T follicular helper cell (primary cell): Measurements from ENCODE around the gene SHC1.
A peak's percentile ranks its signal among the peaks of the same experiment; 100 is the strongest.

Experiments
- DNase-seq: peaks from one replicate; pipeline ENCODE4 v3.0.0-alpha.2; 2020; ENCODE audit warnings: low read depth

SHC1 gene

GRCh38 chr1:155008015-155008941 is 37.7 kb upstream of the SHC1 start:
- DNase-seq: no peak

GRCh38 chr1:155007251-155007828 is 36.8 kb upstream of the SHC1 start:
- DNase-seq: no peak

DNA sequence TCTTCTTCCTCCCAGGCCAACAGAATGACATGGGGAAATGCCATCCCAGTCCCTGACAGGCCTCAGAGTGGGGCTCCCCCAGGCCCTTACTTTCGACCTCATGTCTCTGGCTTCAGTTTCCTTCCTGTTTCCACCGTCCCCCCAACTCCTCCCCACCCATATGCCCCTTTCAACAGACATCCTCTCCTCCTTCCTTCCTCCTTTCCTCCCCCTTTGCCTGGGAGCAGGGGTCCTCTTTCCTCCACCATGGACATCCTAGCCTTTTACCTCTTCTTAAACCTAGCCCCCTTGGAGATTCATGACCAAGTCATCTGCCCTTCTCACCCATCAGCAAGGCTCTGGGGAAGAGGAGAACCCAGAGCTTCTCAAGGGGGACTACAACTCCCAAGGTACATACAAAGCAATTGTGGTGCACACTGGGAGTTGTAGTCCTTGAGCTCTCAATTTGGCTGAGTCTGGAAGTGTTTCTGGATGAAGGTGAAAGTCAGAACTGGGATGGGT is 36.1 kb upstream of the SHC1 start:
- DNase-seq: no peak

DNA sequence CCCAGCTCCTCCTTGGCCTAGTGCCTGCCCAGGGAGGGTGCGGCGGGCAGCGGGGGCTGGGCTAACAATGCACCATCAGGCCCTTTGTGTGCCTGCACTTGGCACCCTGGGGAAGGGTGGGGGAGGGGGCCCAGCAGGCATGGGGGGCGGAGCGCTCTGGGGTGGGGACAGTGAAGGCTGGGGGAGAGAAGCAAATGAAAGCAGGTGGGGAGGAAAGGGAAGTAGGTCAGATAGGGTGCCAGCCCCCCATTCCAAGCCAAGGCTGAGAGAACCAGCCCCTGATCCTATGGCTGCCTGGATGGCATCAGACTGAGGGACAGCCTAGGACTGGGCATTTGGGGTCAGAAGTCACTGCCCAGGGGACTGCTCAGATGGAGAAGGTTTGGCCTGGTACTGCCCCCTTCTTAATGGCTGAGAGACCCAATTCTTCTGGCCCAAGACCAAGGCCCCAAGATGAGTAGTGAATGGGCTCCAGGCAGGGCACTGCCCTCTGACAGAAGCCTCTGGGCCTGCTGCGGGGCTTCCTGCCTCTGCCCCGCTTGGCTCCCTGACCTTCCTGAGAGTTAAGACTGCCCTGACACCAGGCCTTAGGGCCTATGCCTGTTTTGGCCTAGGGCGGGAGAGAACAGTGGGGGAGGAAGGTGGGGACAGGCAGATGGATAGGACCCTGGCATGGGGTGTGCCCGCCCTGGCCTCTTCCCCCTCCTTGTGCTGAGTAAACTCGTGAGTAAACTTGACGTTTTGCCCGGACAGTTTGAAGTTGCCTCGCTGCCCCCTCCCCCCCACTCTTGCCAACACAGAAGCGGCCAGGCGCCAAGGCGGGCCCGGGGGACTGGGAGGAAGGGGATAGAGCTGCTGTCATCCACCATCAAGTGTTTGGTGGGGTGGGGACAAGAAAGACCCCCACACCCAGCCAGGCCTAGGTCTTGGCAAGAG is 34.8 kb upstream of the SHC1 start:
- no peak for DNase-seq

GRCh38 chr1:155004352-155005075 is 34.0 kb upstream of the SHC1 start:
- no peak for DNase-seq

- no peak for DNase-seq
These were observed 33.3 kb upstream of the SHC1 start for GRCh38 chr1:155003766-155004351.

GRCh38 chr1:155003227-155003765 is 32.7 kb upstream of the SHC1 start:
- DNase-seq: no peak

DNA sequence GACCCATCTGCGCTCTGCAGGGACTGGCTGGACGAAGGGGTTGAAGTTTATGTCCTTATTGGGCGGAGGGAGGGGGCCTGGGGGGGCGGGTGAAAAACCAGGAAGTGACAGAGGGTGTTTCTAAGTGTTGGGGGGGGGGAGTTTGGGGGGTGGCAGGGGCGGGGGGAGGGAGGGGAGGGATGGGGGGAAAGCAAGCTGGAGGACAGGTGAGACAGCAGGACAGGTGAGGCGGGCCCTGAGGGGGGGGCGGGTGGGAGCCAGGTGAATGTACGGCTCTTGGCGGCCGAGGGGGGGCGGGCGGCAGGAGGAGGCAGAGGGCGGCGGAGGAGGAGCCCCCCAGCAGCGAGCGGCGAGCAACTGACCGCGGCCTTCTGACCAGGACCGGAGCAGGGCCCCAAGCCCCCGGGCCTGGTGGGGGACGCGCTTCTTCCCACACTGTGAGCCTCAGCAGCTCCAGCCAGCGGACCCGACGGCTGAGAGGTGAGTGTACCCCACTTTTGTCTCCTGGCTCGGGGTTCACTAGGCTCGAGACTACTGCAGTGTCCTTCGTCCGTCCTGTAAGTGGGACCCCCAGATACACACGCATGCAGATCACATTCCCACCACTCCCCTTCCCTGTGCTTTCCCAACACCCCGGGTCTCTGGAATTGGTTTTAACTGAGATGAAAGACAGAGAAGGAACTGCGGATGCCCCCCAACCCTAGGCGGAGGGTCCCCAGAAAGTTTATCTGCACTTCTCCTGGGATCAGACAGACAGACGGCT is 32.1 kb upstream of the SHC1 start, which contains the start of gene ZBTB7B:
TSS of gene ZBTB7B (plus strand) at position 339 of the 763 bp plus-strand sequence. CDS start 11,859 bp downstream, outside the sequence.
- no peak for DNase-seq

DNA sequence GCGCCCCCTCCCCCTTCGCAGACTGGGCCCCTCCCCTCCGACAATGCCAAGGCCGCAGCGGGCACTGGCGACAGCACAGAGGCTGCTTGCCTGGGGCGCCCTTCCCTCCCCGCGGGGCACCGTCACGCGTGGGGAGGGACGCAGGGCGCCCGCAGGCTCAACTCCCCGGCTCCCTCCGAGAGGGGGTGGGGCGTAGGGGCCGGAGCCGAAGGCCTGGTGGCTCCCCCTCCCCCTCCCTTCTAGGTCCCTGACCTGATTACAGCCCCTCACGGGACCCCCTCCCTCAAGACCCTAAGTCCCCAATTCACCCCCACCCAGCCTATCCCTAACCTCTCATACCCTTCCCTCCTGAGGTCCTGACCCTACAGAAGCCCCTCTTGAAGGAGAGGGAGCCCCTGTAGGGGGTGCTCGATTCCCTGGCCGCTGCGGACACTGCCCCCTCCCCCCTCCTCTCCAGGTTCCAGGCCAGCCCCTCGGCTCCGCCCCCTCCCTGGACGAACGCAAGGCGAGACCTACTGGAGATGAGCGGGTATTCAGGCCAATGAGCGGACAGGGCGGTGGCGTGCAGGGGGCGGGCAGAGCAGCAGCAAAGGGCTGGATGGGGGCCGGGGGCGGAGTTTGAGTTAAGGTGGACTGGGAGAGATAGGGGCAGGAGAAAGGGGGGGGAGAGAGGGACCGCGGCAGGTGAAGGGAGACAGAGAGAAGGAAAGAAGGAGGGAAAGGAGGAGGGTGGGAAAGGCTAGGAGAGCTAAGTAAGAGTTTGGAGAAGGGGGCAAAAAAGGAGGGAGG is 31.3 kb upstream of the SHC1 start:
- peak; percentile 96 for DNase-seq

DNA sequence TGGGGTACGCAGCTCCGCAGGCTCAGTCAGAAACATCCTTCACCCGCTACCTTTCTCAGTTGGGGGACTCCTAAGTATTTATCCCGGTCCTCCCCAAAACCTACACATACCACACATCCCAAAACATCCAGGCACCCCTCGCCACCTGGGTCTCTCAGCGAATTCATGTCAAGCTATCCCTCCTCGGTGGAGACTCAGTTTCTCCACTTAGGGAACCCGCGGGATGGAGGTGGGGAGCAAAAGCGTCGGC is 30.8 kb upstream of the SHC1 start:
- DNase-seq: no peak

DNA sequence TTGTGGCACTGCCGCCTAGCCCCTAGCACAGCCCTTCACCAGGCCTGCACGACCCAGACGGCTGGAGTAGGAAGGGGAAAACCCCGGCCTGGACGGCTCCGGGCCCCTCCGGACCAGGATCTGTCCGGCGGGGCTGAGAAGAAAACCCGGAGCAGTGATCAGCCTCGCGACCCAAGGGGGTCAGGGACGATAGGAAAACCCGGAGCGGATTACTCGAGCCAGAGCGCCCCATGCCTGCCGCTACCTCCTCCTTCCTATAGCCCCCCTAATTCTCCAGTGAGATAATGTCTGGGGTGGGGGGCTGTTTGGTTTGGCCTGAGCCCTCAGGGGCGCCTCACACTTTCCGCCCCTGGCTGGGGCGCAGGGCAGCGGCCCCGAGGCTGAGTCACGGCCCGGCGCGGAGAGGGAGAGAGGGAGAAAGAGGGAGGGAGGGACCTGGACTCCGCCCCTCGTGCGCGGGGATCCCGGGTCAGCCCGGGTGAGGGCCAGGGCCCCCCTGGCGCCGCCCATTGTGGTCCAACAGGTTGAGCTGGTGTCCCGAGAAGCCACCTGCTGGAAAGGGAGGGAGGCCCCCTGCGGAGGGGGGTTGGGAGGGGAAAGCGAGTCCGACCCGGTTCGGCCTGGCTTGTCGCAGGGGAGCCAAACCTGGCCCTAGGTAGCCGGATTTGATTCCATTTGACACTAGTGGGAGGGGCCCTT is 30.3 kb upstream of the SHC1 start:
- peak; percentile 72 for DNase-seq

DNA sequence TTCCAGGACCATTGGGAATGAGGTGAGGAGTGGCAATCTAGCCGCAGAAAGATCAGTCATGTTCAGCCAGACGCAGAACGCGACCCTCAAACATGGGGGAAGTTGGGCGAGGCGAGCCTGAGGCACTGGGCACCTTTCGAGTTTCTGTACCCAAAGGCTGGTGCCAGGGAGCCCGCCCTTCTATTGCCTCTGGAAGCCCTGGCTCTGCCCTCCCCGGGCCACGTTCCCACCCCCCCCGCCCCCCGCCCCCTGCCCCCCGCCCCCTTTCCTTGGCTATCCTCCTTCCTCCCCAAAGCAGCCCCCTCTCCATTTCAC is 29.8 kb upstream of the SHC1 start:
- no peak for DNase-seq

DNA sequence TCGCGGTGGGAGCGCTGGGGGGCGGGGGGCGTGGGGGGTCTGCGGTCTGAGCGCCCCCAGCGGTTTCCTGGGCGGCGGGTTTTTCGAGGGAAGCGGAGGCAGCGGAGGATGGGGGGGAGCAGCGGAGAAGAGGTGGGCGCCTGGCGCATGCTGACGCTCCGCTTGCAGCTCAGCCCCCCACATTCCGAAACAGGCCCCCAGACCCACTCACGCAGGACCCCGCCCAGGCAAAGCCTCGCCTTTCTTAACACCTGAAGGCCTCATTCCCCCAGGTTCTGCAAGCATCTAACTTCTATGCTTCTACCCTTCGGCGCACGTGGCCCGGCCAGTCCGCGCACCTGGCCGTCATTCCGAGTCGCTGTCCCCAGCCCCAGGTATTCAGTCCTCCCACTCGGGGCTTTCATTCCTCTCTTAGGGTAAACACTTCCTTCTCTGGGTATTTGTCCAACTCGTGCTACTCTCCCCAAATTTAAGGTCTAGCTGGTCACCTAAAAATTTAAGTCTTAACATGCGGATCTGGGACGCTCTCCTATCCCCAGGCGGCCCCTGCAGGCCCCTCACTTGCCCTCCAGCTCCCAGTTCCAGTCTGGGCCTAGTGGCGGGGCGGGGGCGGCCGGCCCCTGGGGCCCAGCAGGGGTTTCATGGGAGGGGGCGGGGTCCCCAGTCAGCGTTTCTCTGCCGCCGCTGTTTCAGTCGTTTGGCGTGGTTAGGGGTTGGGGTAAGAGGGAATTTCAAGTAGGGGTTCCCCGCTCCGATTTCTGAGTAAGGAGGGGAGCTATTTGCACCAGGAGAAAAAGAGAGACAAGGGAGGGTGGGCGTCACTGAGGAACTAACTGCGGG is 29.2 kb upstream of the SHC1 start:
- DNase-seq: no peak

DNA sequence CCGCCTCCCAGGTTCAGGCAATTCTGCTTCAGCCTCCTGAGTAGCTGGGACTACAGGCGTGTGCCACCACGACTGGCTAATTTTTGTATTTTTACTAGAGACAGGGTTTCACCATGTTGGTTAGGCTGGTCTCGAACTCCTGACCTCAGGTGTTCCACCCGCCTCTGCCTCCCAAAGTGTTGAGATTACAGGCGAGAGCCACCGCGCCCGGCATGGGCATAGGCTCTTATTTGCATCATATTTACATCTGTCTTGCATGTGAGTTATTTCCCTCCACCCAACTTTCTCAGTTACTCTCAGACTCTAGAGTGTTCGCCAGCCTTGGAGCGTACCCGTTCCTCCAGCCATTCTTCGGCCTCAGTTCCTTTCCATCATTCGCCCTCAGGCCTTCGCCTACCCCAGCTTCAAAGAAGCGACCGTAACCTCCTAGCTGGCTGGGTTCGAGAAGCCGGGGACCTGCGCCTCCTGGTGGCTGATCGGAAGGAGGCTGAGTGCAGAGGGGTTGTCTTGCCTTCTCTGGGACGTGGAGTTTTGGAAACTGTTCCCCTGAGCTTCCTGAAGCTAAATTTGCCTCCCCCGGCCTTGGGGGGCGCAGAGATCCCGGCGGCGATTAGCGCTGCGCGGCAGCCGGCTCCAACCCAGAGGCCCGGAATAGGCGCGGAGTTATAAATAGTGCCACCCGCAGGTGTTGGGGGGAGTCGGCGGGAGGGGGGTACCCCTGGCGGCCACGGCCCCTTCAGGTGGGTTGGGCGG is 28.4 kb upstream of the SHC1 start:
- no peak for DNase-seq

DNA sequence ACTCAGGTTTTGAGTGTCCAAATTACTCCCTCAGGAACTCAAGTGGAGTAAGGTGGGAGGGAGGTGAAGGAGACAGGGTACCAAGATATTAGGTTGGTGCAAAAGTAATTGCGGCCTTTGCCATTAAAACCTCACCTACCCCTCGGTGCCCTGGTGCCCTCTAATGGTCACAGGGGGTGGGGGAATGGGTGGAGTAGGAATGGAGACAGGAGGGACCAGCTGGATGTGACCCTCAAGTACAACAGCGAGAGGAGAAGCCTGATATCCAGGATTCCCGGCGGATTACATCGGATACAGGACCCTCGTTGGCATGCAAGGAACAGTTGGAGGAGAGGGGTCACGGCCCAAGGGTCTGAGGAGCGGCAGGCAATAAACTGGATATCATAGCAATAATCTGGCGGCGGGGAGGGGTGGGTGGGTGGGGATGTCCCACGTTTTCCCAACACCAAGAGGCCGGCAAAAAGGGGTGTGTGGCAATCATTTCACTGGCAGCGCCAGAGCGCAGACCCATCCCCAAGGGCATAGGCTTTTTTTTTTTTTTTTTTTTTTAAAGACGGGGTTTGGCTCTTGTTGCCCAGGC is 27.7 kb upstream of the SHC1 start:
- no peak for DNase-seq

GRCh38 chr1:154996966-154997701 is 26.6 kb upstream of the SHC1 start:
- no peak for DNase-seq
